ENCODE measurements around the gene HSPG2. TPM values are rescaled to one million over a fixed set of nuclear protein-coding genes. Genes with fewer than 3 reads are reported as not detected.
A peak's percentile ranks its signal among the peaks of the same experiment; 100 is the strongest.

HSPG2 gene
- total and polyA plus RNA-seq, 11 donors, result 164 to 608 (median 304) TPM

DNA sequence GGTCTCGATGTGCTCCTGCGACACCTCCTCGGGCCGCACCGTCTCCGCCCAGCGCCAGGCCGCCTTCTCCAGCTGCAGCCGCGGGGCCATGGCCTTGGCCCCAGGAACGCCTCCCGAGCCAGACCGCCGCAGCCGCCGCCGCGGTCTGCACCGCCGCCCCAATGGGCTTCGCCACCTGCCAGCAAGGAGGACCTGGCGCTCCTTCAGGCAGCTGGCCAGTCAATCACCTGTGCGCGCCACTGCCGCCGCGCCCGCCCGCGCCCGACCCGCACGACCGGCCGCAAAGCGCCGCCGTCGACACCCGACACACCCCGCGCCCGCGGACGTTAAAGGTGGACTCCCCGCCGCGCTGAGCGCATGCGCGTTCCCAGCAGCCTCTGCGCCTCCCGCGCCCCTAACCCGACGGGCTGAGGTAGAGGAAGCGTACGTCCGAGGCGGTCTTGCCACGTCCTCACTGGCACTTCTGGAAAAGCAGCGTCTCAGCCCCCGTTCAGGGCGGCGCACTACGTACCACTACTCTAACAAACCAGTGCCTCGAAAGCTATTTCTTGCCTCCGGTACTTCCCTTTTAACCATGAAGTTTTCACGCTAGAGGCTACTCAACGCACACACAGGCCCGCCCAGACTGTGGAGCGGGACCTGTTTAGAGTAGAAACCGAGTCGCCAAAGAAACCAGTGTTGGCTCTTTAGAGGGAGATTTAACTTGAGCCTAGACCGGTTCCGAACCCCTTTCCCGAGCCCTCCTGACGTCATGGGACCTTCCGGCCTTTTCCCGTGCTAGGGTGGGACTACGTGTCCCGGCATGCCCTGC is 154.0 kb downstream of the HSPG2 start, which contains the start of gene USP48:
Gene USP48, minus strand, starts transcription at position 282 of the 811 bp plus-strand sequence. Its CDS starts 192 bp downstream, at position 90.
- H3K4me3 ChIP-seq, result peak within 1 kb of the TSS; percentile 66 to 100 (median 96)
- H3K27me3 ChIP-seq, result no peaks in the 10 kb centered on the region
- TF ChIP-seq, protein P1, sequence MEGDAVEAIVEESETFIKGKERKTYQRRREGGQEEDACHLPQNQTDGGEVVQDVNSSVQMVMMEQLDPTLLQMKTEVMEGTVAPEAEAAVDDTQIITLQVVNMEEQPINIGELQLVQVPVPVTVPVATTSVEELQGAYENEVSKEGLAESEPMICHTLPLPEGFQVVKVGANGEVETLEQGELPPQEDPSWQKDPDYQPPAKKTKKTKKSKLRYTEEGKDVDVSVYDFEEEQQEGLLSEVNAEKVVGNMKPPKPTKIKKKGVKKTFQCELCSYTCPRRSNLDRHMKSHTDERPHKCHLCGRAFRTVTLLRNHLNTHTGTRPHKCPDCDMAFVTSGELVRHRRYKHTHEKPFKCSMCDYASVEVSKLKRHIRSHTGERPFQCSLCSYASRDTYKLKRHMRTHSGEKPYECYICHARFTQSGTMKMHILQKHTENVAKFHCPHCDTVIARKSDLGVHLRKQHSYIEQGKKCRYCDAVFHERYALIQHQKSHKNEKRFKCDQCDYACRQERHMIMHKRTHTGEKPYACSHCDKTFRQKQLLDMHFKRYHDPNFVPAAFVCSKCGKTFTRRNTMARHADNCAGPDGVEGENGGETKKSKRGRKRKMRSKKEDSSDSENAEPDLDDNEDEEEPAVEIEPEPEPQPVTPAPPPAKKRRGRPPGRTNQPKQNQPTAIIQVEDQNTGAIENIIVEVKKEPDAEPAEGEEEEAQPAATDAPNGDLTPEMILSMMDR (IDR thresholded peaks at IDR 0.05), result no peak
- peak in 1 of 2 donors; percentile 93 for TF ChIP-seq POLR2A (IDR thresholded peaks at IDR 0.05)
- ATAC-seq, result peak; percentile 97 to 99 (median 98)
- intact Hi-C loops (cut with DNase I), result loop anchor here in 1 of 10 donors (1.0 kb wide), 1 partner anchor 34 kb away; no protein-coding TSS in a partner anchor
- WGBS, 4 donors, result 0 to 1% (median 0%) methylated on average over 45 to 82 of the region's 82 CpGs
- peaks cover 0 to 3% (median 0%) of the 10 kb centered on the region in 12 donors for H3K9me3 ChIP-seq
- H3K27ac ChIP-seq, result peak within 1 kb of the TSS; percentile 98 to 100 (median 100)
- DNase-seq, result peak; percentile 97 to 99 (median 98)
- H3K36me3 ChIP-seq, result no peaks in the 10 kb centered on the region
- H3K4me1 ChIP-seq, result peaks cover 0 to 35% (median 21%) of the 10 kb centered on the region in 12 donors

DNA sequence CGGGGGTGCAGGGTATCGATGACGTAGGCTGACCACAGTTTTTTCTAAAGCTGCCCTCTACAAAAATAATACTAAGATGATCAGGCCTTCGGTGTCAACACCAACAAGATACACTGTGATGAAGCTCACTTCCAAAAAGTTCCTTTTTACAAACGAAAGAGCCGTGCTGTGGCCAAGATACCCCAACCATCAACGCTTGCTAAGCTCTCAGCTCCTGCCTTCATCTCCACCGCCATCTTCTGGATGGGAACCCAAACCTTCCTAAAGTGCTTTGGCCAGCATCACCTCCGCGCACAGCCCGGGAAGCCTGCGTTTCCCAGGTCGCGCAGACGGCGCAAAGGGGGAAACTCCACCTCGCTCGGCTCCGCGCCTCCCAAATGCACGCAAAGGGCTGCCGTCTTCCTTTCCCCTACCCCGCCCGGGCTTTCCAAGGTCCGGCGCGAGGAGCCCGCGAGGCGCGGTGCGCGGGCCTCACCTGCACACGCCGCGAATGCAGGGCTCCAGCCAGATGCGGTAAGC is 154.7 kb downstream of the HSPG2 start:
- TF ChIP-seq, protein P1 (IDR thresholded peaks at IDR 0.05), result peak in 7 of 12 donors; percentile 11 to 49 (median 24)
- TF ChIP-seq POLR2A (IDR thresholded peaks at IDR 0.05), result no peak
- ATAC-seq (peak in 3 of 4 donors; percentile 8 to 41 (median 37)), DNase-seq (peak in 3 of 5 donors; percentile 26 to 55 (median 49))
- Histone ChIP-seq H3K27ac (peak overlapping the region in 11 of 12 donors; percentile 98 to 100 (median 100)), H3K36me3 (no peaks in the 10 kb centered on the region), H3K4me3 (peak overlapping the region; percentile 66 to 100 (median 96)), H3K9me3 (peaks cover 0 to 9% (median 0%) of the 10 kb centered on the region in 12 donors), H3K4me1 (peaks cover 0 to 35% (median 21%) of the 10 kb centered on the region in 12 donors), H3K27me3 (no peaks in the 10 kb centered on the region)
- 0 to 1% (median 1%) methylated on average over 29 to 37 of the region's 37 CpGs for WGBS, 4 donors
- intact Hi-C loops (cut with DNase I), result no loop called here

DNA sequence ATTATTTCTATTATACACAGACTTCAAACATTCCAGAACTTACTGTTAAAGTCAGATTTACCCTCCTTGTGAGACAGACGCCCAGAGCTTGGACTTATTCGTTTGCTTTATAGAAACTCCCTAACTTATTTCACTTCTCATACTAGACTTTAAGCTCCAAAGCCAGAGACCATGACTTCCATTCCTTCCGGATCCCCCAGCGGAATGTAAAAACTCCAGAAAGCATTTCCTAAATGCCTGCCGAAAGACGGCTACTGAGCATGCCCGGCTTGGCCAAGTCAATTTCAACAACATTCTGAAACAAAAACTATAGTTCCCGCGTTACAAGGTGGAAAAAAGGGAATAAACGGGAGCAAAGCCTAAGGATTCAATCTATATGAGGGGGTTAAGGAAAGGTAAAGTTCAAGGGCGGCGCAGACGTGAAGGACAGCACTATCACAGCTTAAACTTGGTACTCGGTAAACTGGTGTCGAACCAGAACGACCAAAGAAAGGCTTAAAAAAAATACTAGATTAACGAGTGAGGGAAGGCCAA is 155.2 kb downstream of the HSPG2 start:
- H3K4me1 ChIP-seq, result peaks cover 0 to 35% (median 21%) of the 10 kb centered on the region in 12 donors
- WGBS, 4 donors, result 1 to 2% (median 1%) methylated on average over 17 of the region's 17 CpGs
- TF ChIP-seq, protein P1 (IDR thresholded peaks at IDR 0.05), result no peak
- no peak for TF ChIP-seq POLR2A (IDR thresholded peaks at IDR 0.05)
- no peak for DNase-seq
- H3K27me3 ChIP-seq, result no peaks in the 10 kb centered on the region
- peak overlapping the region in 11 of 12 donors; percentile 98 to 100 (median 100) for H3K27ac ChIP-seq
- intact Hi-C loops (cut with DNase I), result no loop called here
- no peak for ATAC-seq
- peak overlapping the region; percentile 66 to 100 (median 96) for H3K4me3 ChIP-seq
- H3K9me3 ChIP-seq, result peaks cover 0 to 10% (median 0%) of the 10 kb centered on the region in 12 donors
- no peaks in the 10 kb centered on the region for H3K36me3 ChIP-seq
